Measurements from ENCODE around the gene NRK.

GRCh38 chrX:105880491-105880890 lies 58.2 kb downstream of the NRK start:
- TF ChIP-seq CTCF (IDR thresholded peaks at IDR 0.05; ENCODE audit: low read depth, low read length) (no peak), POLR2A (IDR thresholded peaks at IDR 0.05; ENCODE audit: extremely low read depth, insufficient read length) (no peak)

Data from NB4 (cell line).